Activated T-cell treated with anti-CD3 and anti-CD28 coated beads, Interleukin-2, amount 50 U/mL, for 1 hour (primary cell): Measurements from ENCODE around the gene CDH15.
A peak's percentile ranks its signal among the peaks of the same experiment; 100 is the strongest.
"Not testable (repeated sequence)": the region's sequence is repeated elsewhere in the genome, so short reads cannot be mapped to it uniquely, and the experiment has no call there.

Source experiments
- DNase-seq: peaks from one replicate; pipeline ENCODE4 v3.0.0-alpha.2; 2020

Gene CDH15

GRCh38 chr16:89157778-89158177 is 13.8 kb upstream of the CDH15 start:
- DNase-seq = no peak

GRCh38 chr16:89159066-89159849 is 12.3 kb upstream of the CDH15 start:
- DNase-seq = no peak

GRCh38 chr16:89159850-89160354 is 11.6 kb upstream of the CDH15 start:
- no peak for DNase-seq

- no peak for DNase-seq
Observed at GRCh38 chr16:89160977-89161701, 10.4 kb upstream of the CDH15 start.

GRCh38 chr16:89161763-89162713 is 9.5 kb upstream of the CDH15 start:
- no peak for DNase-seq

- DNase-seq = no peak
Observed at GRCh38 chr16:89163297-89163696, 8.3 kb upstream of the CDH15 start.

GRCh38 chr16:89164436-89164835 is 7.1 kb upstream of the CDH15 start:
- no peak for DNase-seq

- DNase-seq = no peak
Observed at GRCh38 chr16:89164847-89165680, 6.5 kb upstream of the CDH15 start.

GRCh38 chr16:89165681-89165979 is 5.9 kb upstream of the CDH15 start:
- DNase-seq = not testable (repeated sequence)

- no peak for DNase-seq
Observed at GRCh38 chr16:89166696-89167424, 4.7 kb upstream of the CDH15 start.

GRCh38 chr16:89167425-89167941 is 4.1 kb upstream of the CDH15 start:
- DNase-seq = peak; percentile 89

GRCh38 chr16:89168381-89169189 is 3.0 kb upstream of the CDH15 start:
- DNase-seq = no peak

GRCh38 chr16:89169778-89170177 is 1.8 kb upstream of the CDH15 start:
- no peak for DNase-seq

GRCh38 chr16:89170346-89171215 is 967 bp upstream of the CDH15 start:
- peak; percentile 41 for DNase-seq

GRCh38 chr16:89172171-89172527 is 601 bp downstream of the CDH15 start:
- DNase-seq = no peak

GRCh38 chr16:89172528-89173173 is 1.1 kb downstream of the CDH15 start:
- DNase-seq = no peak

GRCh38 chr16:89173174-89173921 is 1.8 kb downstream of the CDH15 start:
- no peak for DNase-seq
